ENCODE data around the gene ADCK1. TPM values are rescaled to one million over a fixed set of nuclear protein-coding genes. Genes with fewer than 3 reads are reported as not detected.
"Not testable (repeated sequence)": the region's sequence is repeated elsewhere in the genome, so short reads cannot be mapped to it uniquely, and the experiment has no call there.

Gene ADCK1
- total and polyA plus RNA-seq, 5 donors from 2014 or later, result 2.0 to 10.5 (median 3.8) TPM

- Mint-ChIP-seq H3K4me1 (peaks cover 0 to 12% (median 5%) of the 10 kb centered on the region in 4 donors), H3K27me3 (no peaks in the 10 kb centered on the region), H3K36me3 (peaks cover 26% of the 10 kb centered on the region), H3K4me3 (no peak overlapping the region), H3K9me3 (no peaks in the 10 kb centered on the region), H3K27ac (no peak overlapping the region)
- Histone ChIP-seq H3K27me3 (ENCODE audit: control insufficient read depth, insufficient read depth, low read length) (no peaks in the 10 kb centered on the region), H3K4me1 (ENCODE audit: control insufficient read depth, insufficient read depth, low read length, poor library complexity, severe bottlenecking) (no peaks in the 10 kb centered on the region), H3K9me3 (ENCODE audit: control insufficient read depth in 2 of 2, low read length in 2 of 2) (no peaks in the 10 kb centered on the region), H3K27ac (ENCODE audit: insufficient read depth, low read length, poor library complexity, severe bottlenecking) (no peak overlapping the region), H3K36me3 (ENCODE audit: control insufficient read depth, insufficient read depth, low read length) (no peaks in the 10 kb centered on the region), H3K4me3 (ENCODE audit: low read depth, low read length) (no peak overlapping the region)
- DNase-seq (peak in 1 of 3 donors; percentile 3), ATAC-seq (ENCODE audit: low read depth in 2 of 2) (no peak)
These were observed 108.9 kb downstream of the ADCK1 start for GRCh38 chr14:77908847-77909246.

GRCh38 chr14:77909911-77910310, 110.0 kb downstream of the ADCK1 start:
- Mint-ChIP-seq H3K4me3 (no peak overlapping the region), H3K4me1 (peaks cover 0 to 12% (median 5%) of the 10 kb centered on the region in 4 donors), H3K27me3 (no peaks in the 10 kb centered on the region), H3K36me3 (peaks cover 30% of the 10 kb centered on the region), H3K27ac (no peak overlapping the region), H3K9me3 (no peaks in the 10 kb centered on the region)
- no peaks in the 10 kb centered on the region for H3K36me3 ChIP-seq (ENCODE audit: control insufficient read depth, insufficient read depth, low read length)
- no peaks in the 10 kb centered on the region for H3K9me3 ChIP-seq (ENCODE audit: control insufficient read depth in 2 of 2, low read length in 2 of 2)
- H3K27ac ChIP-seq (ENCODE audit: insufficient read depth, low read length, poor library complexity, severe bottlenecking), result no peak overlapping the region
- no peaks in the 10 kb centered on the region for H3K27me3 ChIP-seq (ENCODE audit: control insufficient read depth, insufficient read depth, low read length)
- H3K4me3 ChIP-seq (ENCODE audit: low read depth, low read length), result no peak overlapping the region
- H3K4me1 ChIP-seq (ENCODE audit: control insufficient read depth, insufficient read depth, low read length, poor library complexity, severe bottlenecking), result no peaks in the 10 kb centered on the region
- DNase-seq (no peak), ATAC-seq (ENCODE audit: low read depth in 2 of 2) (no peak)

GRCh38 chr14:77910506-77910905, 110.6 kb downstream of the ADCK1 start:
- no peaks in the 10 kb centered on the region for H3K9me3 Mint-ChIP-seq
- H3K36me3 Mint-ChIP-seq, result peaks cover 30% of the 10 kb centered on the region
- ATAC-seq (ENCODE audit: low read depth in 2 of 2), result no peak
- no peak overlapping the region for H3K4me3 Mint-ChIP-seq
- Histone ChIP-seq H3K27me3 (ENCODE audit: control insufficient read depth, insufficient read depth, low read length) (no peaks in the 10 kb centered on the region), H3K4me3 (ENCODE audit: low read depth, low read length) (no peak overlapping the region), H3K4me1 (ENCODE audit: control insufficient read depth, insufficient read depth, low read length, poor library complexity, severe bottlenecking) (no peaks in the 10 kb centered on the region), H3K36me3 (ENCODE audit: control insufficient read depth, insufficient read depth, low read length) (no peaks in the 10 kb centered on the region), H3K27ac (ENCODE audit: insufficient read depth, low read length, poor library complexity, severe bottlenecking) (no peak overlapping the region), H3K9me3 (ENCODE audit: control insufficient read depth in 2 of 2, low read length in 2 of 2) (no peaks in the 10 kb centered on the region)
- no peak for DNase-seq
- peaks cover 0 to 12% (median 5%) of the 10 kb centered on the region in 4 donors for H3K4me1 Mint-ChIP-seq
- no peak overlapping the region for H3K27ac Mint-ChIP-seq
- H3K27me3 Mint-ChIP-seq, result no peaks in the 10 kb centered on the region

- no peaks in the 10 kb centered on the region for H3K36me3 ChIP-seq (ENCODE audit: control insufficient read depth, insufficient read depth, low read length)
- no peaks in the 10 kb centered on the region for H3K9me3 ChIP-seq (ENCODE audit: control insufficient read depth in 2 of 2, low read length in 2 of 2)
- Mint-ChIP-seq H3K9me3 (no peaks in the 10 kb centered on the region), H3K27ac (no peak overlapping the region), H3K4me3 (no peak overlapping the region), H3K27me3 (no peaks in the 10 kb centered on the region), H3K4me1 (peaks cover 0 to 12% (median 5%) of the 10 kb centered on the region in 4 donors), H3K36me3 (peaks cover 23% of the 10 kb centered on the region)
- ATAC-seq (ENCODE audit: low read depth in 2 of 2) (no peak), DNase-seq (no peak)
- no peaks in the 10 kb centered on the region for H3K4me1 ChIP-seq (ENCODE audit: control insufficient read depth, insufficient read depth, low read length, poor library complexity, severe bottlenecking)
- H3K27me3 ChIP-seq (ENCODE audit: control insufficient read depth, insufficient read depth, low read length), result no peaks in the 10 kb centered on the region
- H3K27ac ChIP-seq (ENCODE audit: insufficient read depth, low read length, poor library complexity, severe bottlenecking), result no peak overlapping the region
- H3K4me3 ChIP-seq (ENCODE audit: low read depth, low read length), result no peak overlapping the region
These were observed 111.4 kb downstream of the ADCK1 start for GRCh38 chr14:77911356-77911755.

- H3K36me3 ChIP-seq (ENCODE audit: control insufficient read depth, insufficient read depth, low read length), result no peaks in the 10 kb centered on the region
- Mint-ChIP-seq H3K4me1 (peaks cover 0 to 12% (median 5%) of the 10 kb centered on the region in 4 donors), H3K27me3 (no peaks in the 10 kb centered on the region), H3K4me3 (no peak overlapping the region), H3K27ac (no peak overlapping the region), H3K9me3 (no peaks in the 10 kb centered on the region), H3K36me3 (peaks cover 17% of the 10 kb centered on the region)
- H3K9me3 ChIP-seq (ENCODE audit: control insufficient read depth in 2 of 2, low read length in 2 of 2), result no peaks in the 10 kb centered on the region
- no peak overlapping the region for H3K4me3 ChIP-seq (ENCODE audit: low read depth, low read length)
- no peaks in the 10 kb centered on the region for H3K27me3 ChIP-seq (ENCODE audit: control insufficient read depth, insufficient read depth, low read length)
- ATAC-seq (ENCODE audit: low read depth in 2 of 2), result no peak
- H3K4me1 ChIP-seq (ENCODE audit: control insufficient read depth, insufficient read depth, low read length, poor library complexity, severe bottlenecking), result no peaks in the 10 kb centered on the region
- no peak overlapping the region for H3K27ac ChIP-seq (ENCODE audit: insufficient read depth, low read length, poor library complexity, severe bottlenecking)
- DNase-seq, result no peak
These were observed 113.0 kb downstream of the ADCK1 start for GRCh38 chr14:77912754-77913556.

- Histone ChIP-seq H3K27me3 (ENCODE audit: control insufficient read depth, insufficient read depth, low read length) (no peaks in the 10 kb centered on the region), H3K27ac (ENCODE audit: insufficient read depth, low read length, poor library complexity, severe bottlenecking) (no peak overlapping the region), H3K36me3 (ENCODE audit: control insufficient read depth, insufficient read depth, low read length) (no peaks in the 10 kb centered on the region), H3K4me3 (ENCODE audit: low read depth, low read length) (no peak overlapping the region), H3K9me3 (ENCODE audit: control insufficient read depth in 2 of 2, low read length in 2 of 2) (no peaks in the 10 kb centered on the region), H3K4me1 (ENCODE audit: control insufficient read depth, insufficient read depth, low read length, poor library complexity, severe bottlenecking) (no peaks in the 10 kb centered on the region)
- ATAC-seq (ENCODE audit: low read depth in 2 of 2), result no peak
- Mint-ChIP-seq H3K4me1 (peaks cover 0 to 4% (median under 1%) of the 10 kb centered on the region in 4 donors), H3K36me3 (peaks cover 14% of the 10 kb centered on the region), H3K27ac (no peak overlapping the region), H3K4me3 (no peak overlapping the region), H3K9me3 (no peaks in the 10 kb centered on the region), H3K27me3 (no peaks in the 10 kb centered on the region)
- DNase-seq, result no peak
These were observed 114.3 kb downstream of the ADCK1 start for GRCh38 chr14:77914073-77914721.

- not testable (repeated sequence) for ATAC-seq (ENCODE audit: low read depth in 2 of 2); H3K4me3 Mint-ChIP-seq; H3K9me3 Mint-ChIP-seq; H3K4me1 Mint-ChIP-seq; H3K9me3 ChIP-seq (ENCODE audit: control insufficient read depth in 2 of 2, low read length in 2 of 2); DNase-seq; H3K4me3 ChIP-seq (ENCODE audit: low read depth, low read length); H3K27ac ChIP-seq (ENCODE audit: insufficient read depth, low read length, poor library complexity, severe bottlenecking); H3K27me3 Mint-ChIP-seq; H3K27ac Mint-ChIP-seq; H3K4me1 ChIP-seq (ENCODE audit: control insufficient read depth, insufficient read depth, low read length, poor library complexity, severe bottlenecking); H3K27me3 ChIP-seq (ENCODE audit: control insufficient read depth, insufficient read depth, low read length); H3K36me3 ChIP-seq (ENCODE audit: control insufficient read depth, insufficient read depth, low read length)
- H3K36me3 Mint-ChIP-seq, result peaks cover 13% of the 10 kb centered on the region
These were observed 115.5 kb downstream of the ADCK1 start for GRCh38 chr14:77915390-77915789.

All from CD4-positive, CD25-positive, alpha-beta regulatory T cell (primary cell).